Measurements from ENCODE around the gene PCDHB13.
"Not testable (repeated sequence)": the region's sequence is repeated elsewhere in the genome, so short reads cannot be mapped to it uniquely, and the experiment has no call there.

PCDHB13 gene

DNA sequence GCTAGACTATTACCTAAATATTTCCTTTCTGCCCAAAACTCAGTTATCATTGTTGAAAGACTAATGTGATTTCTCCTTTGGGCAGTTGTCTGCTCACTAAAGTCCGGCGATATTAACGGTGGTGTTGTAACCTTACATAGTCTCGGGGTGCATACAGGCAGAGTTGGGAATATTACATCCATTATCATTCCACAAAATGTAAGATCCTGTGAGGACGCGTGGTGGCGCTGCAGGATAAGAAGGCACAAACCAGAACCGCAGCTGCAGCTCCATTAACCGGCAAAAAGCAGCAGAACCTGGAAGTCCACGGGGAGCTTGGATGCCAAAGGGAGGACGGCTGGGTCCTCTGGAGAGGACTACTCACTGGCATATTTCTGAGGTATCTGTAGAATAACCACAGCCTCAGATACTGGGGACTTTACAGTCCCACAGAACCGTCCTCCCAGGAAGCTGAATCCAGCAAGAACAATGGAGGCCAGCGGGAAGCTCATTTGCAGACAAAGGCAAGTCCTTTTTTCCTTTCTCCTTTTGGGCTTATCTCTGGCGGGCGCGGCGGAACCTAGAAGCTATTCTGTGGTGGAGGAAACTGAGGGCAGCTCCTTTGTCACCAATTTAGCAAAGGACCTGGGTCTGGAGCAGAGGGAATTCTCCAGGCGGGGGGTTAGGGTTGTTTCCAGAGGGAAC is at the start of gene PCDHB13:
TSS of gene PCDHB13 (plus strand) at position 264 of the 684 bp plus-strand sequence. CDS start at position 469, 205 bp downstream.
- not testable (repeated sequence) for DNase-seq (ENCODE audit: low read depth)

DNA sequence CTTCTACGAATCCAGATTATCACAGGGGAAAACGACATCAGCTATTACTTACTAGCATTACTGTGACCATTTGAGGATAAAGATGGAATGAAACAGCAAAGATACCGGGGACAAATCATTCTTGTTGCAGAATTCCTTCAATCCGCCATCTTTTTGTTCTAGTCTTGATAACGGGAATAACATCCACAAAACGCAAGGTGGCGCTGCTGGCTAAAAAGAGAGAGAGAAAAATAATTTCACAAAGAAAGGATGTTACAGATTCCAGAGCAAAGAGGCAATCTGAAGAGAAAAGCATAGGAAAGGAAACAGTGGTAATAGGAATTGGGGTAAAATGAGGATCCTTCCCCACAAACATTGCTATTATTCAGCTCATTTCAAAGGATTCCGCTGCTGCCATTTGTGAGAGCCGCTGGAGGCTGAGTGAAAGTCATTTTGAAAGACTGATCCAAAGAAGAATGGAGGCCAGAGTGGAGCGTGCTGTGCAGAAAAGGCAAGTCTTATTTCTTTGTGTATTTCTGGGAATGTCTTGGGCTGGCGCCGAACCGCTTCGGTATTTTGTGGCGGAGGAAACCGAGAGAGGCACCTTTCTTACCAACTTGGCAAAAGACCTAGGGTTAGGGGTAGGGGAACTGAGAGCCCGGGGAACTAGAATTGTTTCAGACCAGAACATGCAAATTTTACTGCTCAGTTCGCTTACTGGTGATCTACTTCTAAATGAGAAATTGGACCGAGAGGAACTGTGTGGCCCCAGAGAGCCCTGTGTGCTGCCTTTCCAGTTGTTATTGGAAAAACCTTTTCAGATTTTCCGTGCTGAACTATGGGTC is 41.1 kb upstream of the PCDHB13 start, which contains the start of gene PCDHB7:
TSS of gene PCDHB7 (plus strand) at position 264 of the 824 bp plus-strand sequence. CDS start at position 456, 192 bp downstream.
- DNase-seq (ENCODE audit: low read depth) = no peak

DNA sequence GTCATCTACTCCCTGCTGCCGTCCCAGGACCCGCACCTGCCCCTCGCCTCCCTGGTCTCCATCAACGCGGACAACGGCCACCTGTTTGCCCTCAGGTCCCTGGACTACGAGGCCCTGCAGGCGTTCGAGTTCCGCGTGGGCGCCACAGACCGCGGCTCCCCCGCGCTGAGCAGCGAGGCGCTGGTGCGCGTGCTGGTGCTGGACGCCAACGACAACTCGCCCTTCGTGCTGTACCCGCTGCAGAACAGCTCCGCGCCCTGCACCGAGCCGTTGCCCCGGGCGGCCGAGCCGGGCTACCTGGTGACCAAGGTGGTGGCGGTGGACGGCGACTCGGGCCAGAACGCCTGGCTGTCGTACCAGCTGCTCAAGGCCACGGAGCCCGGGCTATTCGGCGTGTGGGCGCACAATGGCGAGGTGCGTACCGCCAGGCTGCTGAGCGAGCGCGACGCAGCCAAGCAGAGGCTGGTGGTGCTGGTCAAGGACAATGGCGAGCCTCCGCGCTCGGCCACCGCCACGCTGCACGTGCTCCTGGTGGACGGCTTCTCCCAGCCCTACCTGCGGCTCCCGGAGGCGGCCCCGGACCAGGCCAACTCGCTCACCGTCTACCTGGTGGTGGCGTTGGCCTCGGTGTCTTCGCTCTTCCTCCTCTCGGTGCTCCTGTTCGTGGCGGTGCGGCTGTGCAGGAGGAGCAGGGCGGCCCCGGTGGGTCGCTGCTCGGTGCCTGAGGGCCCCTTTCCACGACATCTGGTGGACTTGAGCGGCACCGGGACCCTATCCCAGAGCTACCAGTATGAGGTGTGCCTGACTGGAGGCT is 39.2 kb upstream of the PCDHB13 start:
- DNase-seq (ENCODE audit: low read depth) = not testable (repeated sequence)

DNA sequence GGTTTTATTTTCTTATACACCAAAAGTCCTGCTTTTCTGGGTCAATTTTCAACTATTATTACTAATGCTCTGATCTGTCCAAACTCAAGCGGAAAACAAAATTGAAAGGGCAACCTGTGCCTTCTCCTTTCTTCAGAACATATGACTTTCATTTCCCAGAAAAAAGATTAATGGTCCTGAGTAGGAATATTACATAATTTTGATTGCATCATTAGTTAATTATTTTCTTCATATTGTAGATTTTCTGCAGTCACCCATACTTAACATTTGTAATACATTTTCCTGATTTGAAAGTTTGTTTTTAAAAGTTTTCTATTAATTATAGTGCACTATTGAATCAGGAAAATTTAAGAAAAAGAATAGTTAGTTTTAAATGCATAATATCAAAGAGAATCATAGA is 37.8 kb upstream of the PCDHB13 start:
- no peak for DNase-seq (ENCODE audit: low read depth)

DNA sequence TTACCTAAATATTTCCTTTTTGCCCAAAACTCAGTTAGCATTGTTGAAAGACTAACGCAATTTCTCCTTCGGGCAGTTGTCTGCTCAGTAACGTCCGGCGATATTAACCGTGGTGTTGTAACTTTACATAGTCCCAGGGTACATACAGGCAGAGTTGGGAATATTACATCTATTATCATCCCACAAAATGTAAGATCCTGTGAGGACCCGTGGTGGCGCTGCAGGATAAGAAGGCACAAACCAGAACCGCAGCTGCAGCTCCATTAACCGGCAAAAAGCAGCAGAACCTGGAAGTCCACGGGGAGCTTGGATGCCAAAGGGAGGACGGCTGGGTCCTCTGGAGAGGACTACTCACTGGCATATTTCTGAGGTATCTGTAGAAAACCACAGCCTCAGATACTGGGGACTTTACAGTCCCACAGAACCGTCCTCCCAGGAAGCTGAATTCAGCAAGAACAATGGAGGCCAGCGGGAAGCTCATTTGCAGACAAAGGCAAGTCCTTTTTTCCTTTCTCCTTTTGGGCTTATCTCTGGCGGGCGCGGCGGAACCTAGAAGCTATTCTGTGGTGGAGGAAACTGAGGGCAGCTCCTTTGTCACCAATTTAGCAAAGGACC is 36.0 kb upstream of the PCDHB13 start, which contains the start of gene PCDHB8:
TSS of gene PCDHB8 (plus strand) at position 214 of the 615 bp plus-strand sequence. CDS start at position 459, 245 bp downstream.
- DNase-seq (ENCODE audit: low read depth) = not testable (repeated sequence)

DNA sequence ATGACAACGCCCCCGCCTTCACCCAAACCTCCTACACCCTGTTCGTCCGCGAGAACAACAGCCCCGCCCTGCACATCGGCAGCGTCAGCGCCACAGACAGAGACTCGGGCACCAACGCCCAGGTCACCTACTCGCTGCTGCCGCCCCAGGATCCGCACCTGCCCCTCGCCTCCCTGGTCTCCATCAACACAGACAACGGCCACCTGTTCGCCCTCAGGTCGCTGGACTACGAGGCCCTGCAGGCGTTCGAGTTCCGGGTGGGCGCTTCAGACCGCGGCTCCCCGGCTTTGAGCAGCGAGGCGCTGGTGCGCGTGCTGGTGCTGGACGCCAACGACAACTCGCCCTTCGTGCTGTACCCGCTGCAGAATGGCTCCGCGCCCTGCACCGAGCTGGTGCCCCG is 34.3 kb upstream of the PCDHB13 start:
- not testable (repeated sequence) for DNase-seq (ENCODE audit: low read depth)

DNA sequence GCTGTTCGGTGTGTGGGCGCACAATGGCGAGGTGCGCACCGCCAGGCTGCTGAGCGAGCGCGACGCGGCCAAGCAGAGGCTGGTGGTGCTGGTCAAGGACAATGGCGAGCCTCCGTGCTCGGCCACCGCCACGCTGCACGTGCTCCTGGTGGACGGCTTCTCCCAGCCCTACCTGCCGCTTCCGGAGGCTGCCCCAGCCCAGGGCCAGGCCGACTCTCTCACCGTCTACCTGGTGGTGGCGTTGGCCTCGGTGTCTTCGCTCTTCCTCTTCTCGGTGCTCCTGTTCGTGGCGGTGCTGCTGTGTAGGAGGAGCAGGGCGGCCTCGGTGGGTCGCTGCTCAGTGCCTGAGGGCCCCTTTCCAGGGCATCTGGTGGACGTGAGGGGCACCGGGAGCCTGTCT is 33.8 kb upstream of the PCDHB13 start:
- not testable (repeated sequence) for DNase-seq (ENCODE audit: low read depth)

DNA sequence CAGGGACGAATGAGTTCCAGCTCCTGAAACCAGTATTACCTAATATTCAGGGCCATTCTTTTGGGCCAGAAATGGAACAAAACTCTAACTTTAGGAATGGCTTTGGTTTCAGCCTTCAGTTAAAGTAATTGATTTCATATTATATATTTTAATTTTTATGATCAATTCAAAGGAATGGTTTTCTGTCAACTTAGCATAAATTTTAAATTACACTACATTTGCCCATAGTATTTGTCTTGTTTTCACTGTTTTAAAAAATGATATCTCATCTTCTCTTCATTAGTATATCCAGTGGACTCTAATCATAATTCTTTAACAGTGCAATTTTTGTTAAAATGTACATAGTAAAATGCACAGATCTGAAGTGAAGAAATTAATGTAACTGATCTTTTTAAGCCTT is 33.4 kb upstream of the PCDHB13 start:
- DNase-seq (ENCODE audit: low read depth) = no peak

DNA sequence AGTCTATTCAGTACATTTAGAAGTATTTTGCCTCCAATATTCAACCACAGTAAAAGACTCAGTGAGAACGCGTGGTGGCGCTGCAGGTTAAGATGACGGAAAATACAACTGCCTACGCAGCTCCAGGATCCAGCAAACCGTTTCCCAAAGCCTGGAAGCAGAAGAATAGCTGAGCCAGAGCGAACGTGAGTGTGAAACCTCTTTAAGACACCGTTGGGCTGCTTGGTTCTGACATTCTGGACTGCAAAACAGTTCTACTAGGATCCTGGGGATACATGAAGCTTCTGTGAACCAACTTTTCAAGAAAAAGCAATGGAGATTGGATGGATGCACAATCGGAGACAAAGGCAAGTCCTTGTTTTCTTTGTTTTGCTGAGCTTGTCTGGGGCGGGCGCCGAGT is 31.5 kb upstream of the PCDHB13 start, which contains the start of gene PCDHB16:
TSS of gene PCDHB16 (plus strand) at position 140 of the 400 bp plus-strand sequence. CDS start at position 313, 173 bp downstream.
- DNase-seq (ENCODE audit: low read depth) = no peak

DNA sequence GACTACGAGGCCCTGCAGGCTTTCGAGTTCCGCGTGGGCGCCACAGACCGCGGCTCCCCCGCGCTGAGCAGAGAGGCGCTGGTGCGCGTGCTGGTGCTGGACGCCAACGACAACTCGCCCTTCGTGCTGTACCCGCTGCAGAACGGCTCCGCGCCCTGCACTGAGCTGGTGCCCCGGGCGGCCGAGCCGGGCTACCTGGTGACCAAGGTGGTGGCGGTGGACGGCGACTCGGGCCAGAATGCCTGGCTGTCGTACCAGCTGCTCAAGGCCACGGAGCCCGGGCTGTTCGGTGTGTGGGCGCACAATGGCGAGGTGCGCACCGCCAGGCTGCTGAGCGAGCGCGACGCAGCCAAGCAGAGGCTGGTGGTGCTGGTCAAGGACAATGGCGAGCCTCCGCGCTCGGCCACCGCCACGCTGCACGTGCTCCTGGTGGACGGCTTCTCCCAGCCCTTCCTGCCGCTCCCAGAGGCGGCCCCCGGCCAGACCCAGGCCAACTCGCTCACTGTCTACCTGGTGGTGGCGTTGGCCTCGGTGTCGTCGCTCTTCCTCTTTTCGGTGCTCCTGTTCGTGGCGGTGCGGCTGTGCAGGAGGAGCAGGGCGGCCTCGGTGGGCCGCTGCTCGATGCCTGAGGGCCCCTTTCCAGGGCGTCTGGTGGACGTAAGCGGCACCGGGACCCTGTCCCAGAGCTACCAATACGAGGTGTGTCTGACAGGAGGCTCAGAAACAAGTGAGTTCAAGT is 29.4 kb upstream of the PCDHB13 start:
- not testable (repeated sequence) for DNase-seq (ENCODE audit: low read depth)

DNA sequence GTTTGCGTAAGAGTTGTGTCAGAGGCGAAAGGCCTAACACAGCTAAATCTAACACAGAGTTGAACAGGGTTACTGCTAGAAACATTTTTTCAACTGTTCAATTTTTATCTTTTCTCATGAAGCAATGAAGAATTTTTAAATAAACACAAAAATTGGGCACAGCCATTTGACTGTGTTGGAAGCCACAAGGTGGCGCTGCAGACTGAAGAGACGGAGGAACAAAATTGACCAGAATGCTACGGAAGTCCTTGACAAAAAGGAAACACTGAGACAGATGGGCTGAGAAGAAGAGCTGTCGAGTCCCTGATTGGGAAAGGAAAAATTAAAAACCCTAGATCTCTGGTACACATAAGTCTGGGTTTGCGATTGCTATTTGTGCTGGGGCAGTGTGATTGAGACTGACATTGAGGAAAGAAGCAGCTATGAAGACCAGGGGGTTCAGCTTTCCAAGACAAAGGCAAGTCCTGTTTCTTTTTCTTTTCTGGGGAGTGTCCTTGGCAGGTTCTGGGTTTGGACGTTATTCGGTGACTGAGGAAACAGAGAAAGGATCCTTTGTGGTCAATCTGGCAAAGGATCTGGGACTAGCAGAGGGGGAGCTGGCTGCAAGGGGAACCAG is 26.7 kb upstream of the PCDHB13 start, which contains the start of gene PCDHB9:
TSS of gene PCDHB9 (plus strand) at position 265 of the 616 bp plus-strand sequence. CDS start at position 423, 158 bp downstream.
- no peak for DNase-seq (ENCODE audit: low read depth)

DNA sequence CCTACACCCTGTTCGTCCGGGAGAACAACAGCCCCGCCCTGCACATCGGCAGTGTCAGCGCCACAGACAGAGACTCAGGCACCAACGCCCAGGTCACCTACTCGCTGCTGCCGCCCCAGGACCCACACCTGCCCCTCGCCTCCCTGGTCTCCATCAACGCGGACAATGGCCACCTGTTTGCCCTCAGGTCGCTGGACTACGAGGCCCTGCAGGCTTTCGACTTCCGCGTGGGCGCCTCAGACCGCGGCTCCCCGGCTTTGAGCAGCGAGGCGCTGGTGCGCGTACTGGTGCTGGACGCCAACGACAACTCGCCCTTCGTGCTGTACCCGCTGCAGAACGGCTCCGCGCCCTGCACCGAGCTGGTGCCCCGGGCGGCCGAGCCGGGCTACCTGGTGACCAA is 25.0 kb upstream of the PCDHB13 start:
- DNase-seq (ENCODE audit: low read depth) = not testable (repeated sequence)

DNA sequence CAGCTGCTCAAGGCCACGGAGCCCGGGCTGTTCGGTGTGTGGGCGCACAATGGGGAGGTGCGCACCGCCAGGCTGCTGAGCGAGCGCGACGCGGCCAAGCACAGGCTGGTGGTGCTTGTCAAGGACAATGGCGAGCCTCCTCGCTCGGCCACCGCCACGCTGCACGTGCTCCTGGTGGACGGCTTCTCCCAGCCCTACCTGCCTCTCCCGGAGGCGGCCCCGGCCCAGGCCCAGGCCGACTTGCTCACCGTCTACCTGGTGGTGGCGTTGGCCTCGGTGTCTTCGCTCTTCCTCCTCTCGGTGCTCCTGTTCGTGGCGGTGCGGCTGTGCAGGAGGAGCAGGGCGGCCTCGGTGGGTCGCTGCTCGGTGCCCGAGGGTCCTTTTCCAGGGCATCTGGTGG is 24.6 kb upstream of the PCDHB13 start:
- DNase-seq (ENCODE audit: low read depth) = not testable (repeated sequence)

DNA sequence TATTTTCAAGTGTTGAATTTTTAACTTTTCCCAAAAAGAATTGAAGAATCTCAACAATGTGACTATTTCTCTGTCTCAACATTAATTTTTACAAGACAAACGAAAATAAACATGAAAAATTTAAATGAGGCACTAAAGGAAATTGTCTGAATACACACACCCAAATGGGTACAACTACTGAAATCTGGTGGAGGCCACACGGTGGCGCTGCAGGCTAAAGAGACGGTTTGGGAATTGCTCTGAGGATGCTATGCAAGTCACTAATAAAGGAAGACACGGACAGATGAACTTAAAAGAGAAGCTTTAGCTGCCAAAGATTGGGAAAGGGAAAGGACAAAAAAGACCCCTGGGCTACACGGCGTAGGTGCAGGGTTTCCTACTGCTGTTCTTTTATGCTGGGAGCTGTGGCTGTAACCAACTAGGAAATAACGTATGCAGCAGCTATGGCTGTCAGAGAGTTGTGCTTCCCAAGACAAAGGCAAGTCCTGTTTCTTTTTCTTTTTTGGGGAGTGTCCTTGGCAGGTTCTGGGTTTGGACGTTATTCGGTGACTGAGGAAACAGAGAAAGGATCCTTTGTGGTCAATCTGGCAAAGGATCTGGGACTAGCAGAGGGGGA is 21.5 kb upstream of the PCDHB13 start, which contains the start of gene PCDHB10:
TSS of gene PCDHB10 (plus strand) at position 244 of the 616 bp plus-strand sequence. CDS start at position 444, 200 bp downstream.
- no peak for DNase-seq (ENCODE audit: low read depth)

DNA sequence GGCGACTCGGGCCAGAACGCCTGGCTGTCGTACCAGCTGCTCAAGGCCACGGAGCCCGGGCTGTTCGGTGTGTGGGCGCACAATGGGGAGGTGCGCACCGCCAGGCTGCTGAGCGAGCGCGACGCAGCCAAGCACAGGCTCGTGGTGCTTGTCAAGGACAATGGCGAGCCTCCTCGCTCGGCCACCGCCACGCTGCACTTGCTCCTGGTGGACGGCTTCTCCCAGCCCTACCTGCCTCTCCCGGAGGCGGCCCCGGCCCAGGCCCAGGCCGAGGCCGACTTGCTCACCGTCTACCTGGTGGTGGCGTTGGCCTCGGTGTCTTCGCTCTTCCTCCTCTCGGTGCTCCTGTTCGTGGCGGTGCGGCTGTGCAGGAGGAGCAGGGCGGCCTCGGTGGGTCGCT is 19.4 kb upstream of the PCDHB13 start:
- not testable (repeated sequence) for DNase-seq (ENCODE audit: low read depth)

DNA sequence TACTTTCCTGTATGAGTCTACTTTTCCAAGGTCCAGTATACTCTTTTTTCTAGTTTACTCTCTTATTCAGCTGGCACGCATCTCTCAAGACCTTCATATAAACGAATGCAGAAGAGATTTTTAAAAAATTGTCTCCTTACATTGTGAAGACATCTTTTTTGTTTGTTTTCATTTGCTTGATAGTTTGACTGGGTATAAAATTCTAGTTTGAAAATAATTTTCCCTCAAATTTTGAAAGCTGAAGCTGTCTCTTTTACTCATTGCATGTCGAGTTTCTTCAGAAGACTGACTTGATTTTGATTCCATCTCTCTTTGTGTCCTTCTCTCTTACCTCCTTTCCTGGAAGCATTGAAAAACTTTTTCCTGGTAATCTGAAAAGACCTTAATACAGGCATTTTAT is 17.4 kb upstream of the PCDHB13 start:
- DNase-seq (ENCODE audit: low read depth) = no peak

DNA sequence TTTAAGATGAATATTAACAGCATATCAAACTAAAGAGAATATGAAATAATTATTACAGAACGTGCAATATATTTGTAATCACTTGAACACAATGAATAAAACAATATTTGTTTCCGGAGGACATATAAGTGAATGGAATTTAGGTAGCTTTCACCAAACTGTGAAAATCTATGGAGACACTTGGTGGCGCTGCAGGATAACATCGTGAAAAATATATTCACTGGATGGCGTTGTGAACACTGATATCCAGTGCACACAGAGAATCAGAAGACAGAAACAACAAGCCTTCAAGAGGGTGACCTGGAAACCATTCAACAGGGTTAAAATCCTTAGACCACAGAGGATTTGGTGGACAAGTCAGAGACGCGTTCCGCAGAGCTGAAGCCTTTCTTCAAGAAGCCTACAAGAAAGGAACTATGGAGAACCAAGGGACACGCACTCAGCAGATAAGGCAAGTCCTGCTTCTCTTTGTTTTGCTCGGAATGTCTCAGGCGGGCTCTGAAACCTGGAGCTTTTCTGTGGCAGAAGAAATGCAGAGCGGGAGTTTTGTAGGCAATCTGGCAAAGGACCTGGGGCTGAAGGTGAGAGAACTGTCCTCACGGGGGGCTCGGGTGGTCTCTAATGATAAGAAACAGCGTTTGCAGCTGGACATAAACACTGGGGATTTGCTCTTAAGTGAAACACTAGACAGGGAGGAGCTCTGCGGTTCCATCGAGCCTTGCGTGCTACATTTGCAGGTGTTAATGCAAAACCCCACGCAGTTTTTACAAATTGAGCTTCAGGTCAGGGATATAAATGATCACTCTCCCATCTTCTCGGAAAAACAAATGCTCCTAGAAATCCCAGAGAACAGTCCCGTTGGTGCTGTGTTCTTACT is 14.1 kb upstream of the PCDHB13 start, which contains the start of gene PCDHB11:
TSS of gene PCDHB11 (plus strand) at position 269 of the 877 bp plus-strand sequence. CDS start at position 417, 148 bp downstream.
- no peak for DNase-seq (ENCODE audit: low read depth)

DNA sequence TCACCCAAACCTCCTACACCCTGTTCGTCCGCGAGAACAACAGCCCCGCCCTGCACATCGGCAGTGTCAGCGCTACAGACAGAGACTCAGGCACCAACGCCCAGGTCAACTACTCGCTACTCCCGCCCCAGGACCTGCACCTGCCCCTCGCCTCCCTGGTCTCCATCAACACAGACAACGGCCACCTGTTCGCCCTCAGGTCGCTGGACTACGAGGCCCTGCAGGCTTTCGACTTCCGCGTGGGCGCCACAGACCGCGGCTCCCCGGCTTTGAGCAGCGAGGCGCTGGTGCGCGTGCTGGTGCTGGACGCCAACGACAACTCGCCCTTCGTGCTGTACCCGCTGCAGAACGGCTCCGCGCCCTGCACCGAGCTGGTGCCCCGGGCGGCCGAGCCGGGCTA is 12.6 kb upstream of the PCDHB13 start:
- not testable (repeated sequence) for DNase-seq (ENCODE audit: low read depth)
